Brain microvascular endothelial cell (primary cell): ENCODE results near the gene PARP3.
"Not testable (repeated sequence)": the region's sequence is repeated elsewhere in the genome, so short reads cannot be mapped to it uniquely, and the experiment has no call there.

Source experiments
- DNase-seq: peaks from one replicate; pipeline ENCODE4 v3.0.0-alpha.2; 2020
- H3K27ac ChIP-seq: fragments of 250-450 bp; sonication (Bioruptor Pico); 2 replicates; pipeline ENCODE4 v1.5.1; 2020; ENCODE audit warnings: mild to moderate bottlenecking, moderate library complexity
- H3K27me3 ChIP-seq: fragments of 250-450 bp; sonication (Bioruptor Pico); replicated peaks from 2 replicates; pipeline ENCODE4 v1.5.1; 2020; ENCODE audit warnings: mild to moderate bottlenecking
- H3K36me3 ChIP-seq: fragments of 250-450 bp; sonication (Bioruptor Pico); replicated peaks from 2 replicates; pipeline ENCODE4 v1.5.1; 2020; ENCODE audit warnings: mild to moderate bottlenecking
- H3K4me3 ChIP-seq: 2 replicates; pipeline ENCODE4 v1.5.1; 2011; ENCODE audit warnings: low read depth, mild to moderate bottlenecking, control low read depth, low read length, moderate library complexity
- CTCF ChIP-seq: IDR thresholded peaks from 2 replicates; pipeline ENCODE4 v1.5.1; 2011; ENCODE audit warnings: low read depth, mild to moderate bottlenecking, moderate library complexity, low read length, control low read depth, inconsistent platforms; ENCODE audit errors: missing control alignments
- in situ Hi-C: cut with HindIII; loops from 2 replicates; pipeline ENCODE4 v1.10.0; 2017; ENCODE audit warnings: low sequenced_read_pairs, low pct_ligation_motif_present

Gene PARP3

GRCh38 chr3:51928438-51928837 is 13.7 kb upstream of the PARP3 start:
- no peak for DNase-seq
- TF ChIP-seq CTCF = no peak
- Histone ChIP-seq H3K4me3 (no peak overlapping the region), H3K27me3 (no peaks in the 10 kb centered on the region), H3K36me3 (no peaks in the 10 kb centered on the region), H3K27ac (no peak overlapping the region)
- in situ Hi-C loops = no loop called here

DNA sequence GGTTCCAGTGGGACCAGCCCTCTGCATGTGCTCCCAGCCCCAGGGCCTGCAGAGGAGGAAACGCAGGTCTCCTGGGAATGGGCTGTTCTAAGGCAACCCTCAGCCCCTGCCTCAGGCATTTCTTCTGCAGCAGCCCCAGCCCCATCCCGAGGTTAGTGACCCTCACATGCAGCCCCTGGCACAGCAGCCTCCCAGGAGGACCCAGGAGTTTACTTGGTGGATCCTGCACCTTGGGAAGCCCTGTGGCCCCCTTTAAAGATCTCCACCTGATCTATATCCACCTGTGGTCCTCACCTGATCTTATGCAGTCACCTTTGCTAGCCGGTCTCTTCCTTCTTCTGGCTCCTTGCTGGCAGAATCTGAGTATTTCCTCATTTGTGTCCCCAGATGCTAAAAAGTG is 13.2 kb upstream of the PARP3 start:
- DNase-seq, H3K27me3 ChIP-seq, H3K27ac ChIP-seq, in situ Hi-C loops, H3K36me3 ChIP-seq, H3K4me3 ChIP-seq: not testable (repeated sequence)

DNA sequence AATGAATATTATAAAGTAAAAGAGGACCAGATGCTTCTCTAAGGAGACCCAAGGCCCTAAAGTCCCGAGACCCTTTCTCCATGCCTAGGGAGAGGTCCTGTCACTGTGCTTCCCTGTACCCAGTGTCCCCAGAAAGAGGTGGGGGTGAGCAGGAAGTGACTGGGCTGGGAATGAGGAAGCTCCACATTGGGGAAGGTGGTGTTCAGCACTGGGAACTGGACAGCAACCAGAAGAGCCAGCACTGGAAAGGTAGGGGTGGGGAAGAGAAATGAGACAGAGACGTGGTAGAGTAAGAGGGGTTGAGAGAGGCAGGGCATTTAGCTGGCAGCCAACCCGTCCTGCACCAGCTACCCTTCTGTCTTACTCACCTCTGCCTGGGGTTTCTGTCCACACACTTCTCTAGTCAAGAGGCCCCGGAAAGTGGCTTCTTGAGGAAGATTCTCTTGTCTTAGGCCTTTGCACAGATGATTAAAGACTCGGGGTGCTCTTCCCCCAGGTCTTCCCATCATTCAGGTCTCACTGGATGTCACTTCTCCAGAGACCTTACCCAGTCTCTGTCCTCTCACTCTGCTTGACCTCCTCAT is 12.7 kb upstream of the PARP3 start:
- no peak overlapping the region for H3K27ac ChIP-seq
- H3K27me3 ChIP-seq = no peaks in the 10 kb centered on the region
- no peak for TF ChIP-seq CTCF
- H3K36me3 ChIP-seq = peaks cover 10% of the 10 kb centered on the region
- H3K4me3 ChIP-seq = no peak overlapping the region
- in situ Hi-C loops = no loop called here
- no peak for DNase-seq

GRCh38 chr3:51930439-51930838 is 11.7 kb upstream of the PARP3 start:
- Histone ChIP-seq H3K4me3 (no peak overlapping the region), H3K27ac (no peak overlapping the region), H3K36me3 (peaks cover 16% of the 10 kb centered on the region), H3K27me3 (no peaks in the 10 kb centered on the region)
- DNase-seq = no peak
- in situ Hi-C loops = no loop called here
- TF ChIP-seq CTCF = no peak

DNA sequence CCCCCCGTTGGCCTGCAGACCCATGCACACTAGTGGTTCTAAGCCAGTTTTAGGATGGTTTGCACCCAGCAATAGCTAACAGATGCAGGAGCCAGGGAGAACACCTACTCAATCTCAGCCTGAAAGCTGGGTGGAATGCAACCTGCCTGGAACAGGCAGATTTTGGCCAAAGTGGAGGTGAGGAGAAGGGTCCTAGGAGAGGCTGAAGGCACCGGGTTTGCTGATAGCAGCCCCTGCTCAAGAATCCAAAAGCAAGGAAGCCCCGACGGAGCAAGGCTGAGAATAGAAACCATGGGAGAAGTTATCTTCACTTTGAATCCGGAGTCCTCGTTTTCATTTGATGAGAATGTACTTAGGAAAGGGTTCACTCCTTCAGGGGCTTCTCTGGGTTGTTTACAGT is 10.4 kb upstream of the PARP3 start:
- H3K27me3 ChIP-seq = no peaks in the 10 kb centered on the region
- DNase-seq = no peak
- peaks cover 27% of the 10 kb centered on the region for H3K36me3 ChIP-seq
- in situ Hi-C loops = no loop called here
- no peak overlapping the region for H3K4me3 ChIP-seq
- no peak for TF ChIP-seq CTCF
- no peak overlapping the region for H3K27ac ChIP-seq

GRCh38 chr3:51932471-51933370 is 9.4 kb upstream of the PARP3 start:
- no peak for TF ChIP-seq CTCF
- in situ Hi-C loops = no loop called here
- Histone ChIP-seq H3K27ac (no peak overlapping the region), H3K36me3 (peaks cover 36% of the 10 kb centered on the region), H3K27me3 (no peaks in the 10 kb centered on the region), H3K4me3 (no peak overlapping the region)
- DNase-seq = no peak
